Measurements from ENCODE around the gene EDN3.
"Not testable (repeated sequence)": the region's sequence is repeated elsewhere in the genome, so short reads cannot be mapped to it uniquely, and the experiment has no call there.

Gene EDN3

DNA sequence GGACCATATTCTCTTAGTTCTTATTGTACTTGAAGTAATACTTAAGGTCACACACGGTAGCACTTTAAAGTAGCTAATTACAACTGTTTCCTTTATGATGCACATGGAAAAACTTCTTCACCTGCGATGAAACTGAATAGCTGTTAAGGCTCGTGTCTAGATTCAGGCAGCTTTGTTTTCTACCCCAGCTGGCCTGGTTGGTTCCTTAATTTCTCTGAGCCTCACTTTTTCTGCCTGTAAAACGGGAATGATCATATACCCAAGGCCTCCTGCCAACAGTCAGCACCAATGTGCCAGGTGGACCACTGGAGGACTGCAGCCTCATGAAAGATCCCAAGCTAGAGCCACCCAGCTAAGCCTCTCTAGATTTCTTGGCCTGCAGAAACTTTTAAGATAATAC, 35.0 kb downstream of the EDN3 start:
- no peak for DNase-seq (ENCODE audit: low read depth in 3 of 3)

DNA sequence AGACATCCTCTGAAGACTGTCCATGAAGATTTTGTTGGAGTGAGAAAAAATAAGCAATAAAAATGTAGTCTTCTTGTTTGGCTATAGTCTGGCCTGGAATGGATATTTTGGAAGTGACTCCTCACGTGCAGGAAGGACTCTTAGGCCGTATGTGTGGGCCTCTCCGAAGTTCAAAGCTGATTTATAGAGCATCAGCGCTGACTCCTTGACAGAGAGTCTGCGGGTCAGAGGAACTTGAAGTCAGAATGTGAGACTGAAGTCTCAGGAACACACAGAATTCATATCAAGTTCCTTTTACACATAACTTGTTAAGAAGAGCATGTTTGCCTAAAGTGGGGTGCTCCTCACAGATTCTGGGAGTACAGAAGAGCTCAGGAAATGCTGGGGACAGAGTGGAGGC, 36.1 kb downstream of the EDN3 start:
- no peak for DNase-seq (ENCODE audit: low read depth in 3 of 3)

DNA sequence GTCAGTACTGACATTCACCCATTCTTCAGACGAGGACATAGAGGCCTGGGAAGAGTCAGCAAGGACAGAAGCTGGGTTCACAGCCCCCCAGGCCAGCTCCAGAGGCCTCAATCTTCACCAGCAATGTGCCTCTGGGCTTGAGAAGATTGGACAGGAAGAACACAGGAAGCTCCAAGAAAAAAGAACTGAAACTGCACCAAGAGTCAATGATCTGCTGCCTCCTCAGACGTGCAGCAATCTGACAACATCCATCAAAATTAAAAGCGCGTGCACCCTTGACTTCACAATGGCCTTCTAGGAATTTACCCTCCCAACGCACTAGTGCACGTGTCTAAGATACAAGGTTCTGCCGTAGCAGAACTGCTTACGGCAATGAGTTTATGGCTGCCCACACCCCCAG, 38.0 kb downstream of the EDN3 start:
- not testable (repeated sequence) for DNase-seq (ENCODE audit: low read depth in 3 of 3)

DNA sequence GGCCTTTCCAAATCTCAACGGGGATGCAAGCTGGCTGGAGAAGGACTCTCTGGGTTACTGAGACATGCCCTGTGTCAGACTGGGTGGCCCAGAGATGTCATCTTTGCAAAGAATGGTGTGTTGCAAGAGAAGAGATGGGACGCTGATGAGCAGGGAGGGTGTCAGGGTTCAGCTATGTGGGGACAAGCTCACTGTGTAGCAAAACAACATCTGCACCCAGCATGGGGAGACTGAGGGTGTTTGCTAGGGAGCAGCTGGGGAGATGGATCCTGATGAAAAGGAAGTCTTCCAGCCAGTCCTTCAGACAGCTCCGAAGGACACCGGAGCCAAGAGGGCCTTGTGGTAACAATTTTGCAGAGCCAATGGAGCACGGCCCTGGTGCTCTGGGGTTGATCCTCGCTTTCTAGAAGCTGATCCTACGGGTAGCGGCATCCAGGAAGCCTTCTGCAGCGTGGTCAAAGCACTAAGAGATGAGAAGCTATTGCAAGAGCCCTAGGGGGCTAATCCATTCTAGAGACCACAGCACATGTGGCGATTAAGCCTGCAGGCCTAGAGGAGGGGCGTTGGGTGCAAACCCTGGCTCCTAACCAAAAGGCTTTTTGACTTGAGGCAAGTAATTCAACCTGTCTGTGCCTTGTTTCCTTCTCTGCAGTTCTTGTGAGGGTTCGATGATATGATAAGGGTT, 39.9 kb downstream of the EDN3 start:
- DNase-seq (ENCODE audit: low read depth in 3 of 3), result no peak

DNA sequence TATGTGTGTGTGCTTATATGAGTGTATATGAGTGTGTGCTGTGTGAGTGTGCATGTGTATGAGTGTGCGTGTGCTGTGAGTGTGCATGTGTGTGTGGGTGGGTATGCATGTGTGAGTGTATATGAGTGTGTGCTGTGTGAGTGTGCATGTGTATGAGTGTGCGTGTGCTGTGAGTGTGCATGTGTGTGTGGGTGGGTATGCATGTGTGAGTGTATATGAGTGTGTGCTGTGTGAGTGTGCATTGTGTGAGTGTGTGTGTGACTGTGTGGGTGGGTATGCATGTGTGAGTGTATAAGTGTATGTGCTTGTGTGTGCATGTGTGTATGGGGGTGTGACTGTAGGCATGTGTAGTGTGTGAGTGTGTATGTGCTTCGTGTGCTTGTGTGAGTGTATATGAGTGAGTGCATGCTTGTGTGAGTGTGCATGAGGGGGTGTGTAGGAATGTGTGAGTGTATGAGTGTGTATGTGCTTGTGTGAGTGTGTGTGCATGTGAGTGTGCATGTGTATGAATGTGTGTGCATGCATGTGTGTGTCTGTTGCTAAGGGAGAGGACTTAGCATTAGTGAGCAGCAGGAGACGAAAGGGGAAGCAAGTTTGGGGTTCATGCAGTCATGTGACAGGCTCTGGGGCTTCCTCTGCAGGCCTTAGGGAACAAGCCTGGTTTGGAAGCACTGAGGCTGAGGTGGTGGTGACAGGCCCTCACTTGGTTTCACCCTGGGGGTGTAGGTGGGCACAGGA, 41.0 kb downstream of the EDN3 start:
- not testable (repeated sequence) for DNase-seq (ENCODE audit: low read depth in 3 of 3)

DNA sequence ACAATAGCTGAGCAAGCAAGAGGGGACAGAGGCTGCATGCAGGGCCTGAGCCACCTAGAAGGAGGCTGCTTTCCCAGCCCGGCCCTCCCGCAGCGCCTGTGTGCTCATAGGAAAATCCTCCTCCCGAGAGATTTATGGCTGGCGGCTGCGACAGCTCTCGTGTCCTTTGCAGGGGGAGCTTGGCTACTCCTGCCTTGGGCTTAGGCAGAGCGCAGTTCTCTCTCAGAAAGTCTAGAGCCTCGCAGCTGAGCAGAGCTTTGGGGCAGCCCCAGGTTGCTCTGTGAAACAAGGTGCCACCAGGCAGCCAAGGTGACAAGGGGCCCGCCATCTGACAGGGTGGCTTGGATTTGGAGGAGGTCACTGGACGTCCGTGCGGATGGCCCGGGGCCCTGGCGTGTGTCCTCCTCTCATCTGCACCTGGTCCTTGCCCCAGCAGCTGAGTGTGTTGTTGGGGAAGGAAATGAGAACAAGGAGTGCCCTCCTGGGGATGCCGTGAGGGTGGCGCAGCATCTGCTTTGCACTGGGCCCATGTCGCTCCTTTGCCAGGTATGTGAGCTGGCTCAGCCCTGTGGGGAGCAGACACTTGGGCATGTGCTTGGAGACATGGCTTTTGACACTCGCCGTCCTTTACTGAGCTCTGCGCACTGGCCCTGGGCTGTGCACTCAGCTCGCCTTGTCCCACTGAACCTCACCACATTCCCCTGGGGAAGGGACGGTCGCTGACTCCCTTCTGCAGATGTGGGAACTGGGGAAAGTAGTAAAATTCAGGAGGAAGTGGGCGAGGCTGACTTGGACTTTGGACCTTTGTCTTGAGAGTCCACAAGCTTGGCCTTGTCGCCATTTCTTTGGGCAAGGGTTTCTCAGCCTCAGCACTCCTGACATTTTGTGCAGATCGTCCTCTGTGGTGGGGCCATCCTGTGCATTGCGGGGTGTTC, 41.9 kb downstream of the EDN3 start:
- DNase-seq (ENCODE audit: low read depth in 3 of 3), result no peak

DNA sequence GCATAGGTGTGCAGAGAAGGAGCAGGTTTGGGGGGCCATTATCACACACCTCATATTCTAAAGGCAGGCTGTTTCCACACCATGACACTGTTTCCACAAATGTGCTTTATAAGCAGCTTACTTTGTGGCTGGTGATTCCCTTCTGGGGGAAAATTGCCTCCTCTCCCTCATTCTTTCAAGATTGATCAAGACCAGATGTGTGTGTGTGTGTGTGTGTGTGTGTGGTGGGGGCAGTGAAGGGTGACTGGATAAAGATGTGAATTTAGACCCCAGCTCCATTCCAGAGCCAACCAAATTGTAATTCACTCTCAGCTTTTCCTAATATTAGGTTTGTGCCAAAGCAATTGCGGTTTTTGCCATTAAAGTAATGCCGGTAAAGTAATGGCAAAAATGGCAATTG, 45.6 kb downstream of the EDN3 start:
- no peak for DNase-seq (ENCODE audit: low read depth in 3 of 3)

DNA sequence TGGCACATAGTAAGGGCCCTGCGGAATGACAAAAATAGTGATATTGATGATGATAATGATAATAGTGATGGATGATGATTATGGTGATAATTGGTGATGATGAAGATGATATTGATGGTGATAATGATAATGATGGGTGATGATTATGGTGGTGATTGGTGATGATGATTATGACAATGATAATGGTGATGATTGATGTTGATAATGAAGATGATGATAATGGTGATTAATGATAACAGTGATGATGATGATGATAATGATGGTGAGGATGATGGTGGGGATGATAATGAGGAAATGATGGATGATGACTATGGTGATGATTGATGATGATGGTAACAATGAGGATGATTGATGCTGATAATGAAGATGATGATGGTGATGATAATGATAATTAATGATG, 48.9 kb downstream of the EDN3 start:
- DNase-seq (ENCODE audit: low read depth in 3 of 3), result no peak

DNA sequence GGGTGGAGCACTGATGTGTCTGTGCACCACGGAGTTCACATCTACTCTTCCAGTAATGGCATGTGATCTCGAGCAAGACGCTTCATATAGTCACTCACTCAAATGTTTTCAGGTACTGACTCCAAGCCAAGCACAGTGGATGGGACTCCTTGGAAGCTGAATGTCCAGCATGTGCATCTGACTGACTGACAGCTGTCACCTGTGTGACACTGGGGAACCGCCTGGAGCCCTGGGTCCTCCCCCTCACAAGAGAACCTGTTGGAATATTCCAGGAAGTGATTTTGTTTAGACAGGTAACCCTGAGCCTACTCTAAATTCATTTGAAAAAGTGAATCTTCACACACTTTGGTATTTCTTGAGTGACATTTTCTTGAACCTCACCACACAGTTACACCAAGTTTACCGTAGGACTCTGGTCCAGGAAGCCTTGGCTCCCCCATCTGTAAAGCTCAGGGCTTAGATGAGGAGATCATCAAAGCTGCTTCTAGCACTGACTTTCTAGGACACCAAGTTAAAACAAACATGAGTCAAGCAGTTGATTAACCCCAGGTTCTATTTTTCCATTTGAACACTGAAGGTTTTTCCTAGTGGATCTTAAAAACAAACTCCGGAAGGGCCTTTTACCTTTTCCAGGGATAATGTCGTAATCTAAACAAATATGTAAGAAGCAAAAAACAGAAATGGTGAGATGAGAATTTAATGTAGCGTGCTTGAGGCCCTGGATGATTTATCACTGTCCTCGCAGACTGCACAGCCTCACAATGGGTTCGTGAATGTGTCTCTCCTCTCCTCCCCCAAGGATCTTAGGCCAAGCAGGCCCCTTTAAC, 50.1 kb downstream of the EDN3 start:
- no peak for DNase-seq (ENCODE audit: low read depth in 3 of 3)

DNA sequence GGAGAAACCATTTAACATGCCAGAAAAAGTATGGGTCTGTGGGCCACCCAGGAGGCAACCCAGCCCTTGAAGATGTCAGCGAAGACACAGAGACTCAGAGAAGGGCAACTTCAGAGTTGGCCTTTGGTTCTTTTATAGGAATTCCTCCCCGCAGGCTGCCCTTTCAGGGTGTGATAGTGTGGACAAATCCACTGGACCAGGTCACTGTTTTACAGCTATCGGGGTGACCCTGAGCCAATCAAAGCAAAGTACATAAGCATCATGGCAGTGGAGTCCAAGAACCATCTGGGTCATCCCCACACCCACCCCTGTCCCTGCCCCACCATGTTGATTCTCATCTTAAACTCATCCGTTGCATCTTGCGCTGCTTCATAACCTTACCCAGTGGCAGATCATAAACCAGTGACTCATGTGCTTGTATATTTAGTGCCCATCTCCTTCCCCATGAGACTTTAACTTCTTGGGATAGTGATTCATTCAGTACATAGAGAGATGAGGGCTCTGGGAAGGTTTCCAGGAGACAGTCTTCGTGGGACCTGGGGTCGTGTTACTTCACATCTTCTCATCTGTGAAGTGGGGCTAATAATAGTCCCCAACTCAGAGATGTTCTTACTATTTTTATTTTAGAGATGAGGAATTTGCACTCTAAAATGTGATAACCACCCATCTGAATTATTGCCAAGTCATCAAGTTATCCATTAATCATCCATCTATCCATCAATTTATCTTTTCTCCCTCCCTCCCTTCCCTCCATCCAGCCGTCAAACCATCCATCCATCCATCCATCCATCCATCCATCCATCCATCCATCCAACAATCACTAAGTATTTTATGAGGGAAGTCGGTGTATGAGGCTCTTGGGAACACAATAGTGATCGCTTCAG, 51.0 kb downstream of the EDN3 start:
- no peak for DNase-seq (ENCODE audit: low read depth in 3 of 3)

DNA sequence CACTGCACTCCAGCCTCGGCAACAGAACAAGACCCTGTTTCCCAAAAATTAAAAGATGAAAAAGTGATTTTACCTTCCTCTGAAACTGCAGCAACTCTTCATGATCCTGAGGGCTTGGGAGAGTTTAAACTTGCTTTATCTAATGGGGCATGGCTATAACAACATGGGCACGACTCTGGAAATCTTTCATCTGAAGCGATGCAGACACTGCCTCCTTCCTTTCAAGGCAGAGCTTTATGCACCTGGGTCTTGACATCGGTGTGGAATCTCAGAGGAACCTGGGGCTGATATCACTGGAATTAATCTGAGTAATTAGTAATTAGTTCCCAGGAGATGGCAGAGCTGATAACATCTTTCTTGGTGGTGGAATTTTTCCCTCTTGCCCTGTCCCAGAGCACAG, 52.1 kb downstream of the EDN3 start:
- no peak for DNase-seq (ENCODE audit: low read depth in 3 of 3)

DNA sequence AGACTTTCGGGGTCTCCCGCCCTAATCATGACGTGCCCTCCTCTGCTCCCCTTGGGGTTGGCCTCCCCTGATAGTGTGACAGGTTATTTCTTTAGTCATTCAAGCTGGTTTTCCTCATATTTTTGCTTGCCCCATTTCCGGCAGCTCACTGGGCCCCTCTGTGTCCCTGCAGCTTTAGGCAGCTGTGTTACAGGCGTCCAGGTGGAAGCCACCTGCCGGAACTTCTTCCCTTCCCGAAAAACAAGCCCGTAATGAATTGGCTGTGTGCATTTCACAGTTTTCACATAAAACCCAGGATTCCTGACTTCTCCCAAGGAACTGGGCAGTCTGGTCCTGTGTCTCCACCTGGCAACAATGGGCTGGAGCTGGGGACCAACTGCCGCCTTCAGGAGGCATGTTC, 52.6 kb downstream of the EDN3 start:
- DNase-seq (ENCODE audit: low read depth in 3 of 3), result no peak

DNA sequence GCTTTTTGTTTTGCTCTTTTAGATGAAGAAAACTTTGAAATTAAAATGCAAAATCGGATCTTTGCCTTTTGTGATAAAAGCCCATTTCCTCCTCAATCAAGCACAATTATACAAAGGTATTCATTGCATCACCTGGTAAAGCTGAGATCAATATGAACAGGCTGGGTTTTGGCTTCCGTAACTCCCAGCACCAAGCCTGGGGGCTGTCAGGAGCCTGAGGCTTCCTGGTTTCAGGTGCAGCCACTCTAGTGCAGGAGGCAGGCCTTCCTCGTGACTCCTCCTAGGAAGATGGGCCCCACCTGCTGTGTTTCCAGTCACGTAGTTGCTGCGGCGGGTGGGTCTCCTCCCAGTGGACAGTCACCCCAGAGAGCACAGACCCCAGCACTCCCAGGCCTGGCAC, 54.0 kb downstream of the EDN3 start:
- DNase-seq (ENCODE audit: low read depth in 3 of 3), result no peak

DNA sequence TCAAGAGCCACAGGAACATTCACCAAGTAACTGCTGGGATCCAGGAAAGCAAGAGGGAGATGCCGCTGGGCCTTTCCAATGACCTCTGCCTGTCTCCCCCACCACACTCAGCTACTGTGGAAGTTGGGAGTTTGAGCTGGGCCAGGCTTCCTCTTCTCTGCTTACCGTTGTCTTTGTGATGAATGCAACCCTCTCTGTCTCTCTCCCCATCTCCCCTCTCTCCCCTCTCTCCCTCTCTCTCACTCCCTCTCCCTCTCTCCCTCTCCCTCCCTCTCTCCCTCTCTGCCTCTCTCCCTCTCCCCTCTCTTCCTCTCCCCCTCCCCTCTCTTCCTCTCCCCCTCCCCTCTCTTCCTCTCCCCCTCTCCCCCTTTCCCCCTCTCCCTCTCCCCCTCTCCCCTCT, 54.8 kb downstream of the EDN3 start:
- DNase-seq (ENCODE audit: low read depth in 3 of 3), result no peak

DNA sequence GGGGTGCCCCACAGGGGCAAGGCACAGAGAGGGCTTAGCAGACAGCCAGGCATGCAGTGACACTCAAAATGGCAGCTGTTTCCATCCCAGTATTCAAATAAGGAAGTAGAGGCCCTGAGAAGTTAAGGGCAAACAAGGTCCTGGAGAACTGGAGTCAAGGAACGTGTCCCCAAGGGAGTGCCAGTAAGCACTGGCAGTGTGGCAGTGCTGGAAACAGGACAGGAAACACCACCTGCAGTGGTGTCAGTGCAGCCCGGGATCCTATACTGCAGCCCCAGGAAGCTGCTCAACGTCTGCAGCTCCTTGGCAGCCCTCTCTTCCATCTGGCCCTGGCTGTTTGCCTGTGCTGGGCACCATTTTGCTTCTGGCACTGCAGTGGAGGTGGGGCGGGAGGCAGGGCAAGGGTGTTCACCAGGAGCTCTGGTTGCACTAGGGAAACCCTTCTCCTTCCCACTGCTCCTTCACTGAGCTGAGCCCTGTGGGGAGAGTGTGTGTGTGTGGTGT, 56.3 kb downstream of the EDN3 start:
- no peak for DNase-seq (ENCODE audit: low read depth in 3 of 3)

DNA sequence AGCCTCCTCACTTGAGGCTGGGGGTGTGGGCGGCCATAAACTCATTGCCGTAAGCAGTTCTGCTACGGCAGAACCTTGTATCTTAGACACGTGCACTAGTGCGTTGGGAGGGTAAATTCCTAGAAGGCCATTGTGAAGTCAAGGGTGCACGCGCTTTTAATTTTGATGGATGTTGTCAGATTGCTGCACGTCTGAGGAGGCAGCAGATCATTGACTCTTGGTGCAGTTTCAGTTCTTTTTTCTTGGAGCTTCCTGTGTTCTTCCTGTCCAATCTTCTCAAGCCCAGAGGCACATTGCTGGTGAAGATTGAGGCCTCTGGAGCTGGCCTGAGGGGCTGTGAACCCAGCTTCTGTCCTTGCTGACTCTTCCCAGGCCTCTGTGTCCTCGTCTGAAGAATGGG, 58.4 kb downstream of the EDN3 start:
- DNase-seq (ENCODE audit: low read depth in 3 of 3), result not testable (repeated sequence)

DNA sequence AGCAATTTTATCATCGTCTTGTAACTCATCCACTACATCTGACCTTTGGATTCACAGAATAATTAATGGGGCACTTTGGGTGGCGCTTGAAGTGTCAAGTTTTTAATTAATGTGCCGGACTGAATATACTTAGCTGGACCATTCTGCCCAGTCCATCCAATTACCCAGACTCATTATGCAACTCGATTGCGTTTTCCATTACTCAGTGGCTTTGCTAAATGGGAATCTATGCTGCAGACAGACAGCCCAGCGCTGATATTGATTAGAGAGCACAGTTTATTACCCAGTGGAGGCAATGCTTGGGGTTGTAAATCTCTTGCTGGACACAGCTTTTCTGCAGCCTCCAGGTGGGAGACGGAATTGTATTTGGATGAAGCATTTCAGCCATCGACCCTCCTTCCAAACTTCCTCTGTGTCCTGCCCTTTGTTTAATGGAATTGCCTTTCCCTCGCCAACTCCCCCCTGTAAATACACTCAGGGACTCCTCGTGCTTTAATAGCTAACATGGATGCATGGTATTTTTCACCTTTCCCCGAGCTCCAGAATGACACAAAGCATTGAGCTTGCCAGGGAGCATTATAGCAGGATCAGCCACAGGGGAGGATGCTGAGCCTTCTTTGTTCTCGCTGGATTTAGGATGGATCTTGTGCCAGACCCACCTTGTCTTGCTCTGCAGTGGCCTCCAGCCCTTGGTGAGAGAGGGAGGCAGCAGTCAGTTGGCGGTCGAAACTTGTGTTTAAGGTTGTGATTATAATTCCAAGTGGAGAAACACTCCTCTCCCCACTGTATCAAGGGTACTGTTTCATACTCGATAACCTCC, 59.7 kb downstream of the EDN3 start:
- DNase-seq (ENCODE audit: low read depth in 3 of 3), result no peak

DNA sequence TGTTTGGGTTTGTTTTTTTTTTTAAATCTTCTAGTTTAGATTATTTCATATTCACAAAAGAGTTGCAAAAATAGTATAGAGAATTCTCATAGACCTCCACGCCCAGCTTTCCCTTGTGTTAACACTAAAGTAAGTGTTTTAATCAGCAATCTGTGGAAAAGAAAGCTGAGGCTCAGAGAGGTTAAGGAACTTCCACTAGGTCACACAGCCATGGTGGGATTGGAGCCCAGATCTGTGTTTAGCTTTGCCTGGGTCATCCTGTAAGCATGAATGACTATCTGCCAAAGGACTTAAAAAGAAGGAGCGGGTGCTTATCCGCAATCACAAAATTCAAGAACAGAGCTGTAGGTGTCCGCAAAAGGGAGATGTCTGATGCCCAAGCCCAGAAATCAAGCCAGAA, 60.5 kb downstream of the EDN3 start:
- DNase-seq (ENCODE audit: low read depth in 3 of 3), result no peak

DNA sequence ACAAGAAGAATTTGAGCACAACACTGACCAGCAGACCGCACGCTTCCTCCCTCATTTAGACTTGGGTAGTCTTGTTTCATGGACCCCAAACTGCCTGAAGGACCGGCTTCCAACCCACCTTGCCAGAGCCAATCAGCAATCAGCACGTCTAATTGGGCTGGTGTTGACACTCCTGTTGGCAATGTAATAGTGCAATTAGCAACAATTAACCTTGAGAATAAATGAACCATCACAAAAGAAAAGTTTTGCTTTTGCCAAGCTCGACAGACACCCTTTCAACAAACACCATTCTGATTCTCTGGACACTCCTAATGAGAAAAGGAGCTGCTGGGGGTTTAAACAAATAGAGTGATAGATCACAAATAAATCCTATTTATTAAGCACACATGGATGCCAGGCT, 61.0 kb downstream of the EDN3 start:
- no peak for DNase-seq (ENCODE audit: low read depth in 3 of 3)

DNA sequence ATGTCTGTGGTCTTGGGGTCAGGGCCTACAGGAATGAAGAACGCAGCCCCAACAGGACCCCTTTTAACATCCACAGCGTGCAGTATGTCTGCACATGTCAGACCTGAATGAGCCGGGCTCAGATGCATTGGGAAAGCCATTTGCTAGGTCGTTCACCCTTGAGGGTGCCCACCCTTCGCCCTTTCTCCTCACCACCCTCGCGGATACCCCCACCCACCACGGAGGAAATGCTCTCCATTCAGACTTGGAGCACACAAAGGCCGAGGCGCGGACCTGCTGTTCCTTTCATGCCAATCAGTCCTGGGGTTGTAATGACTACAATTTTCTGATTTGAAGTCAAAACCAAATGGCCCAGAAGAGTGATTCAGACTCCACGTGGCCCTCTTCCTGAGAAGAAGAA, 62.7 kb downstream of the EDN3 start:
- no peak for DNase-seq (ENCODE audit: low read depth in 3 of 3)
